ENCODE data around the gene RBM10. TPM values are rescaled to one million over a fixed set of nuclear protein-coding genes. Genes with fewer than 3 reads are reported as not detected.

Gene RBM10
- total RNA-seq, 1 experiment from 2014 or later, result 55.8 TPM

GRCh38 chrX:47217852-47218279 is 72.8 kb downstream of the RBM10 start:
- no peaks in the 10 kb centered on the region for H4K20me1 ChIP-seq (ENCODE audit: control insufficient read depth, insufficient read depth, insufficient read length)
- no peak overlapping the region for H2BK12ac ChIP-seq (ENCODE audit: insufficient read length, low read depth, low read length)
- H2BK20ac ChIP-seq (ENCODE audit: low read depth, low read length, poor library complexity, severe bottlenecking), result no peak overlapping the region
- H4K5ac ChIP-seq (ENCODE audit: insufficient read length, low read depth, low read length), result no peak overlapping the region
- H3K4me3 Mint-ChIP-seq, result peak overlapping the region; percentile 92 to 96
- WGBS (ENCODE audit: extremely low coverage, insufficient read length, low lambda C conversion rate), result no CpG with 5 or more reads among the region's 31 CpGs
- H4K8ac ChIP-seq (replicated peaks; ENCODE audit: insufficient read length, low read depth, low read length), result no peak overlapping the region
- peak overlapping the region; percentile 93 for H3K14ac ChIP-seq (ENCODE audit: insufficient read depth, low read length)
- H3K4me2 ChIP-seq (ENCODE audit: insufficient read depth, insufficient read length, low read length), result peak overlapping the region; percentile 95
- H2BK5ac ChIP-seq (ENCODE audit: insufficient read length, low read length), result peak overlapping the region; percentile 50
- no peak overlapping the region for H3K56ac ChIP-seq (ENCODE audit: insufficient read length, low read depth, low read length)
- no peak overlapping the region for H3K4ac ChIP-seq (ENCODE audit: low read depth, low read length)
- H3K9me3 ChIP-seq (ENCODE audit: control insufficient read depth, low read depth, low read length), result no peaks in the 10 kb centered on the region
- H3K36me3 Mint-ChIP-seq (ENCODE audit: insufficient read depth in 1 of 3, low read depth in 3 of 3), result peaks cover 49 to 65% (median 64%) of the 10 kb centered on the region in 3 experiments
- H3K79me1 ChIP-seq (ENCODE audit: insufficient read depth, low read depth, low read length, poor library complexity, severe bottlenecking), result peaks cover 5% of the 10 kb centered on the region
- no peak overlapping the region for H2BK120ac ChIP-seq (ENCODE audit: low read depth, low read length, poor library complexity, severe bottlenecking)
- no peak overlapping the region for H3K23ac ChIP-seq (ENCODE audit: insufficient read length, low read depth, low read length)
- peaks cover 6% of the 10 kb centered on the region; the same call in 1 of the 2 replicates for H3K4me1 ChIP-seq (ENCODE audit: insufficient read depth, low read length)
- peaks cover 14% of the 10 kb centered on the region for H3K23me2 ChIP-seq (ENCODE audit: insufficient read length, low read depth, low read length, poor library complexity, severe bottlenecking)
- H2BK15ac ChIP-seq (ENCODE audit: low read depth, low read length), result no peak overlapping the region
- H4K91ac ChIP-seq (ENCODE audit: insufficient read length, low read depth, low read length), result no peak overlapping the region
- H2AFZ ChIP-seq (ENCODE audit: low read length), result no peak overlapping the region
- H2AK5ac ChIP-seq (ENCODE audit: insufficient read length, low read length), result no peak overlapping the region
- peaks cover 36 to 38% of the 10 kb centered on the region in 2 experiments for H3K4me1 Mint-ChIP-seq
- no peak for TF ChIP-seq CTCF (conservative IDR thresholded peaks at IDR 0.05)
- peak overlapping the region; percentile 91 for H3K18ac ChIP-seq (ENCODE audit: insufficient read length, low read depth, low read length)
- H3T11ph ChIP-seq (ENCODE audit: low read length), result no peak overlapping the region
- no peaks in the 10 kb centered on the region; the same call in 1 of the 2 replicates for H3K27me3 Mint-ChIP-seq (ENCODE audit: low read depth)
- peak; percentile 100 for DNase-seq
- peak overlapping the region; percentile 91 for H3K9ac ChIP-seq (ENCODE audit: extremely low read depth, insufficient read length, low read length)
- peaks cover 25% of the 10 kb centered on the region; the same call in 1 of the 2 replicates for H3K79me2 ChIP-seq (ENCODE audit: insufficient read depth, low read length)
- no peaks in the 10 kb centered on the region for H3K27me3 ChIP-seq (ENCODE audit: insufficient read depth, low read length)
- peaks cover 0 to 2% of the 10 kb centered on the region in 2 experiments; a peak in 2 of 5 replicates for H3K9me3 Mint-ChIP-seq
- H3K27ac Mint-ChIP-seq, result peak overlapping the region; percentile 99 to 100 (median 100)
- peak overlapping the region; percentile 50 for H3K27ac ChIP-seq (ENCODE audit: insufficient read length, low read depth, low read length)
